GM12878 (cell line): Measurements from ENCODE around the gene ECHDC1.

ENCODE experiments used
- BRCA1 ChIP-seq: IDR thresholded peaks from 2 replicates; pipeline ENCODE4 v1.6.1; 2011; ENCODE audit warnings: low read depth, low read length, improper control_type of control experiment
- EP300 ChIP-seq, 2 experiments: fragments of 150-350 bp in 1 of 2; IDR thresholded peaks; 2 replicates each; pipeline ENCODE4 v1.6.1; 2011 to 2012; ENCODE audit warnings: low read depth in 2 of 2, low read length in 2 of 2, borderline replicate concordance in 1 of 2, improper control_type of control experiment in 1 of 2, inconsistent platforms in 1 of 2; ENCODE audit not compliant: control insufficient read depth in 1 of 2
- PAX5 ChIP-seq: IDR thresholded peaks from 2 replicates; pipeline ENCODE4 v1.6.1; 2011; ENCODE audit warnings: low read depth, low read length, borderline replicate concordance
- PAX8 ChIP-seq: fragments of 450-650 bp; IDR thresholded peaks from 2 replicates; pipeline ENCODE4 v1.6.1; 2017; ENCODE audit warnings: mild to moderate bottlenecking, moderate library complexity
- POLR2A ChIP-seq: IDR thresholded peaks from 2 replicates; pipeline ENCODE4 v1.6.1; 2011; ENCODE audit warnings: low read depth, mild to moderate bottlenecking, low read length
- POLR2AphosphoS5 ChIP-seq: IDR thresholded peaks from 2 replicates; pipeline ENCODE4 v1.6.1; 2011; ENCODE audit warnings: mild to moderate bottlenecking, low read length, inconsistent platforms
- REST ChIP-seq: IDR thresholded peaks from 2 replicates; pipeline ENCODE4 v1.6.1; 2012; ENCODE audit warnings: mild to moderate bottlenecking, low read depth, low read length
- SP1 ChIP-seq: IDR thresholded peaks from one replicate; pipeline ENCODE4 v1.6.1; 2011; ENCODE audit warnings: low read depth, low read length
- TF ChIP-seq, protein P1 (sequence below): fragments of 450-650 bp; IDR thresholded peaks from 2 replicates; pipeline ENCODE4 v1.6.1; 2016; ENCODE audit warnings: mild to moderate bottlenecking
- TF ChIP-seq, protein P2 (sequence below): IDR thresholded peaks from 2 replicates; pipeline ENCODE4 v1.6.1; 2012; ENCODE audit warnings: low read depth, low read length, improper control_type of control experiment
- TF ChIP-seq, protein P3 (sequence below): fragments of 450-650 bp; IDR thresholded peaks from 2 replicates; pipeline ENCODE4 v1.6.1; 2017; ENCODE audit warnings: mild to moderate bottlenecking

DNA sequence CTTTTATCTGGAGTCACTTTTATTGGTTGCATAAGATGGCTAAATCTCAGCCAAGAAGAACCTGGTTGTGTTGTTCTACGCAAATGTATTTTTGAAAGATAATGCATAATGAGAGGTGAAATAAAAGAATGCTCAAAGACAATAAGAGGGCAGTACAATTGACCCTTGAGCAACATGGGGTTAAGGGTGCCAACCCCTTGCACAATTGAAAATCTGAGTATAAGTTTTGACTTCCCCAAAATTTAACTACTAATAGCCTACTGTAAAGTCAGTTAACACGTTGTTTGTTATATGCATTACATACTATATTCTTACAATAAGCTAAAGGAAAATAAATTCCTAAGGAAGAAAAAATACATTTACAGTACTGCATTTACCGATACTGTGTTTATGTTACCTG is 70.8 kb downstream of the ECHDC1 start:
- TF ChIP-seq EP300 (IDR thresholded peaks at IDR 0.05; ENCODE audit: borderline replicate concordance in 1 of 2, control insufficient read depth in 1 of 2, low read depth in 2 of 2, low read length in 2 of 2), result no peak
- TF ChIP-seq, protein P1, sequence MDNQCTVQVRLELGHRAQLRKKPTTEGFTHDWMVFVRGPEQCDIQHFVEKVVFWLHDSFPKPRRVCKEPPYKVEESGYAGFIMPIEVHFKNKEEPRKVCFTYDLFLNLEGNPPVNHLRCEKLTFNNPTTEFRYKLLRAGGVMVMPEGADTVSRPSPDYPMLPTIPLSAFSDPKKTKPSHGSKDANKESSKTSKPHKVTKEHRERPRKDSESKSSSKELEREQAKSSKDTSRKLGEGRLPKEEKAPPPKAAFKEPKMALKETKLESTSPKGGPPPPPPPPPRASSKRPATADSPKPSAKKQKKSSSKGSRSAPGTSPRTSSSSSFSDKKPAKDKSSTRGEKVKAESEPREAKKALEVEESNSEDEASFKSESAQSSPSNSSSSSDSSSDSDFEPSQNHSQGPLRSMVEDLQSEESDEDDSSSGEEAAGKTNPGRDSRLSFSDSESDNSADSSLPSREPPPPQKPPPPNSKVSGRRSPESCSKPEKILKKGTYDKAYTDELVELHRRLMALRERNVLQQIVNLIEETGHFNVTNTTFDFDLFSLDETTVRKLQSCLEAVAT, result no peak
- TF ChIP-seq PAX5, result no peak
- no peak for TF ChIP-seq PAX8
- TF ChIP-seq, protein P2, sequence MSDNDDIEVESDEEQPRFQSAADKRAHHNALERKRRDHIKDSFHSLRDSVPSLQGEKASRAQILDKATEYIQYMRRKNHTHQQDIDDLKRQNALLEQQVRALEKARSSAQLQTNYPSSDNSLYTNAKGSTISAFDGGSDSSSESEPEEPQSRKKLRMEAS, result no peak
- no peak for TF ChIP-seq POLR2AphosphoS5
- TF ChIP-seq BRCA1, result no peak
- no peak for TF ChIP-seq SP1
- TF ChIP-seq, protein P3, sequence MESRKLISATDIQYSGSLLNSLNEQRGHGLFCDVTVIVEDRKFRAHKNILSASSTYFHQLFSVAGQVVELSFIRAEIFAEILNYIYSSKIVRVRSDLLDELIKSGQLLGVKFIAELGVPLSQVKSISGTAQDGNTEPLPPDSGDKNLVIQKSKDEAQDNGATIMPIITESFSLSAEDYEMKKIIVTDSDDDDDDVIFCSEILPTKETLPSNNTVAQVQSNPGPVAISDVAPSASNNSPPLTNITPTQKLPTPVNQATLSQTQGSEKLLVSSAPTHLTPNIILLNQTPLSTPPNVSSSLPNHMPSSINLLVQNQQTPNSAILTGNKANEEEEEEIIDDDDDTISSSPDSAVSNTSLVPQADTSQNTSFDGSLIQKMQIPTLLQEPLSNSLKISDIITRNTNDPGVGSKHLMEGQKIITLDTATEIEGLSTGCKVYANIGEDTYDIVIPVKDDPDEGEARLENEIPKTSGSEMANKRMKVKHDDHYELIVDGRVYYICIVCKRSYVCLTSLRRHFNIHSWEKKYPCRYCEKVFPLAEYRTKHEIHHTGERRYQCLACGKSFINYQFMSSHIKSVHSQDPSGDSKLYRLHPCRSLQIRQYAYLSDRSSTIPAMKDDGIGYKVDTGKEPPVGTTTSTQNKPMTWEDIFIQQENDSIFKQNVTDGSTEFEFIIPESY, result no peak
- no peak for TF ChIP-seq POLR2A
- no peak for TF ChIP-seq REST
